UCSD-AML1 (cell line): ENCODE measurements around the gene WIPI1.

Experiments used
- DNase-seq: peaks from one replicate; lab custom pipeline; 2025; ENCODE audit not compliant: unreplicated experiment; lab: John Stamatoyannopoulos, UW

WIPI1 gene

GRCh38 chr17:68461122-68461539, 3.8 kb upstream of the WIPI1 start:
- DNase-seq = no peak

DNA sequence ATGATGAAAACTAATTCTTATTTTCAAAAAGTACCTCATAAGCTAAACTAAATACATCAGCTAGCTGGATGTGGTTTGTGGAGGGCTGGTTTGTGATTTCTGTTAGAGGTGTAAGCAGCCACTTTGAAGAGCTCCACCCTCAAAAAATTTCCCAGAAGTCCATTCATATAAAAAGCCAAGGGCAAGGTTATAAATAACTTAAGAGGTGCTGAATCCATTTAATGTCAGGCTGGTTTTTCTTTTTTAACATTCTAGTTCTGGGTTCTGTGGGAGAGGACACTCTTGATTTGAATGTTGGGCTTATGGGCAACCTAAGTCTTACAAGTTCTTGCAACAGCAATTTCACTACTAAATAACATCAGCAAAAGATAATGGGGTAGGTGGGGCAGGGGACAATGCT, 3.4 kb upstream of the WIPI1 start:
- no peak for DNase-seq

GRCh38 chr17:68460146-68460545, 2.9 kb upstream of the WIPI1 start:
- DNase-seq = no peak

GRCh38 chr17:68459037-68459639, 1.8 kb upstream of the WIPI1 start:
- DNase-seq = no peak

DNA sequence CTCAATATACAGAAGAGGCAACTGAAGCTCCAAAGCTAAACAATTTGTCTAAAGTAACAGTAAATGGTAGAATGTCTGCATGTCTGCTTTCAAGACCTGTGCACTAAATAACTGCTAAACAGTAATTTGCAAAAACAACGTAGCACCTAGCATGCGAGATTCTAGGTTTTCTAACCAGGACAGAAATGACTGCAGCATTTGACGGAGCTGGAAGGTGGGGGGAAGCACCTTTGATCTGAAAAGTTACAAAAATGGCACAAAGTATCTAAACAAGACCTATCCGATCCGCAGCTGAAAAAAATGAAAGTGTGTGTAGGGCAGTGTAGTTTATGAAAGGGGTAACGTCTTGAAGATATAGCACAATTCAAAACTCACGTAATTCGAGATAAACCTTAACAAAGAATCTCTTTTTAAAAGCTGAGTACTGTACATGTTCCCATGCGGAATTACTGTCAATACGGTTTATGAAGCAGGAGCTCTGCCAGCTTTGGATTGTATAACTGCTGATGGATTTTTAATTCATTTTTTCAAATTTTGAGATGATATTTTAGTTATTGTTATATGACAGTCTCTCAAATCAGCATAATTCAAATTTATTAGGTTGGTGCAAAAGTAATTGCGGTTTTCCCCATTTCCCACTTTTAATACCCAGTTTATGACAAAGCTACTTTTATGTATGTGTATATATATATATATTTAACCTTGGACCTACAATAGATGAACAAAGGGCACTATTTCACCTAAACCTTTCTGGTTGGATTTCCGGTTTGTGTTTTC, 1.2 kb upstream of the WIPI1 start:
- no peak for DNase-seq

DNA sequence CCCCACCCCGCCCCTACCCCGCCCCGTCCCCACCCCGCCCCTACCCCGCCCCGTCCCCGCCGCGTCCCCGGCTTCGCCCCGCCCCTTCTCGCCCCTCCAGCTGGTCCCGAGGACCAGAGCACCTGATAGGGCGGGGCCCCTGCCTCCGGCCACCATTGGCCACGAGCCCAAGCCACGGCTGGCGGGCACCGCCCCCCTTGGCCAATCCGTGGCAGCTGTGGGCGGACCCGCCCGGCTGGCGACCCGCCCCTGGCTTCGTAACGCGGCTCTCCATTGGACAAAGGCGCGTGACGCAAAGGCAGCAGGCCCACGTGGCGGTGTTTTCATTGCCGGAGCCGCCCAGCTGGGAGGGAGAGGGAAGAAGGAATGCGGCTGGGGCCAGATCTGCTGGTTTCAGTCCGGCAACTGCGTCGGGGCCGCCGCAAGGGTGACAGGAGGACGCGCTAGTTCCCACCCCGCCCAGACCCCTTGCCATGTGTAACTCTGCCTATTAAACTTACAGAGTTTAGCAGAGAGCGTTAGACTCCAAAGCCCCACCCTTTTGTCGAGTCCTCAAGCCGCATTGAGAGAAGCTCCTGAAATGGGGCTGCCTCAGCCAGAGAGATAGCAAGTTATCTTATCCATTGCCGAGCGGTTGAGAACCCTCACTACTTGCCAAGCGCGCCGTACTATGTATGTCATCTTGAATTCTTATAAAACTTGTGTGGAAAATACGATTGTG, 403 bp upstream of the WIPI1 start:
- peak; percentile 99 for DNase-seq

GRCh38 chr17:68456339-68457167, 743 bp downstream of the WIPI1 start:
- peak; percentile 69 for DNase-seq

DNA sequence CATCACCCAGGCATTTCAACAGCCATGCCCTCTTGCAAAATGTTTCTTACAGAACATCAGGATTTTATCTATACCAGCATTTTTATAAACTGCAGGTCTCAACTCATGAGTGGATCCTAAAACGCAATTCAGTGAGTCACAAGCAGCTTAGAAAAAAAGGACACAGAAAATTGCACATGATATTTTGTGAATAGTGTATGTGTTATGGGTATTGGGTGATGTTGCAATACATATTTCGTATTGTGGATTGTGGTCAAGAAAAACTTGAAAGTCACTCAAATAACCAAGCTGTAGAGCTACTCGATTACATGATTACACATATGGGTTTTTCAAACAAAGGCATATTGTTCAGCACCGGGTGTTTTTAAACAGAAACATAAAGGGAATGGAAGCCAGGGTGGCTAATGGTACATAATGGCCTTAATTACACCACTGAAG, 1.4 kb downstream of the WIPI1 start:
- DNase-seq = no peak

DNA sequence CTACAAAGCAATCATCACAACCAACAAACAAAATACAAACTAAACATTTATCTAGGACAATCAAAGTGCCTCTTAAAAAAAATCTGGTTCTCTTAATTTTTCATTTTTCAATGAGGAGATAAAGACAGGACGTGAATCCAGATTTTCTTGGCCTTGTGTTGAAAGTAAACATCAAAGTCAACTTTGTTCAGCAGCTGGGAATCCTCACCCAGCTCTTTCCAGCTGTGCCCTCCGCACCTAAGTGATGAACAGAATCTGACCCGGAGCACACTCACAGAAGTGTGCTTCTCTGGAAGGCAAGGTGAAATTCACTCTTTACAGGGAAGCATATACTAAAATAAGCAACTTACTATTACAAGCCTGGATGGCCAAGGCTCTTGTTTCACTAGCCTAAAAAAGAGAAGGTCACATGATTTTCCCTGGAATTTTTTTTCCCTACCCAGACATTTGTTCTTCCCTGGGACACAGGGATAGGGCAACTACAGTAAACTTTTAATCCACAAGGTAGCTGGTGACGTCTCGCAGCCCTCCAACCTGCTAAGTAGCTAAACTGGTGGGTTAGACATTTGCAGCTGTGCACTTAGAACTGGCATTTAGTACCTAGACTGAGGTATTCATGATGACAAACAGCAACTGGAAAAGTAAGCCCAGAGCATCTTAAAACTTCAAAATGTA, 3.2 kb downstream of the WIPI1 start:
- DNase-seq = no peak

- DNase-seq = no peak
These were observed 4.5 kb downstream of the WIPI1 start for GRCh38 chr17:68452724-68453290.

DNA sequence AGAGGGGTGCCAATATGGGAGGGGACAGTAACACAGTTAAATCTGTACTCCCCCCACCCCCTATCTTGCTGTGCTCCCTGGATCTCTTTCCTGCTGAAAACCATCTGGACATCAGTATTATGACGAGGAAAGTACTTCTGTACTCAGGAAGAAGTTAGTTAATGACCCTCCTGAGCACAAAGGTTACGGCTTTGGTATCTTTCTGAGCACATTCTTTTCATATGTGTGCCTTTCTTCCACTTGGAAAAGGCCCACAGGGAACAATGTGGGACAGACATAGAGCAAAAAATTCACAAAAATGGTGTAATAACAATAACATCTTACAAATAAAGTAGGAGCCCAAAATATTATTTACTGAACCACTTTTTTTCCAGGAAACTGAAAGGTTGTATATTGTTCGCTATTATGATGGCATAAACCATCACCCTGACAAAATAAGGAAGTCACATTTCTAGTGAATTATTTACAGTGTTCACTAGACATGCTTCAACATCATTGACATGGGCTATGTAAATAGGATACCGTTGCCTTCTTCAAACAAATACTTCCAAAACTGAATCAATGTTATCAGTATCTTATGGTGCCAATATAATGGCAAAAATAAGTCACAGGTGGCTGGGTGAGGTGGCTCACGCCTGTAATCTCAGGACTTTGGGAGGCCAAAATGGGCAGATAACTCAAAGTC, 5.5 kb downstream of the WIPI1 start:
- DNase-seq = no peak

- DNase-seq = no peak
These were observed 6.5 kb downstream of the WIPI1 start for GRCh38 chr17:68450801-68451200.

GRCh38 chr17:68450391-68450790, 6.9 kb downstream of the WIPI1 start:
- no peak for DNase-seq

DNA sequence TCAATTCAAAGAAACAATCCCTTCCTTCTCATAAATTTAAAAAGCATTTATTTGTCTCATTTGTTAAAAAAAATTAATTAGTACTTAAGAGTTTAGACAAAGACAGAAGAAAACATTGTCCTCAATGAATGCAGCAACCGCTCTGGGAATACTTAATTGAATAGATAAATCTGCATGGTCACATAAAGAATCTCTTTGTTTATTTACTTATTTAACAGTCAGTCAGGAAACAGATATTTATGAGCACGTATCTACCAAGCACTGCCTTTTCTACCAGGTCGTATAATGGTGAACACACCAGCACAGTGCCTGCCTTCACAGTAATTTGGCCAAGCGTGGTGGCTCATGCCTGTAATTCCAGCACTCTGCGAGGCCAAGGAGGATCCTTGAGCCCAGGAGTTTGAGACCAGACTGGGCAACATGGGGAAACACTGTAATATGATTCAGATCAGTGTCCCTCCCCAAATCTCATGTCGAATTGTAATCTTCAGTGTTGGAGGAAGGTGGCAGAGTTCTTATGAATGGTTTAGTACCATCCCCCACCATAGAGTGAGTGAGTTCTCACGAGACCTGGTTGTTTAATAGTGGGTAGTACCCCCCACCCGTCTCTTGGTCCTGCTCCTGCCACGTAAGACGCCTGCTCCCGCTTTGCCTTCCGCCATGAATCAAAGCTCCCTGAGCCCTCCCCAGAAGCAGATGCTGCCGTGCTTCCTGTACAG, 8.1 kb downstream of the WIPI1 start:
- no peak for DNase-seq

- no peak for DNase-seq
These were observed 10.7 kb downstream of the WIPI1 start for GRCh38 chr17:68446626-68447041.

DNA sequence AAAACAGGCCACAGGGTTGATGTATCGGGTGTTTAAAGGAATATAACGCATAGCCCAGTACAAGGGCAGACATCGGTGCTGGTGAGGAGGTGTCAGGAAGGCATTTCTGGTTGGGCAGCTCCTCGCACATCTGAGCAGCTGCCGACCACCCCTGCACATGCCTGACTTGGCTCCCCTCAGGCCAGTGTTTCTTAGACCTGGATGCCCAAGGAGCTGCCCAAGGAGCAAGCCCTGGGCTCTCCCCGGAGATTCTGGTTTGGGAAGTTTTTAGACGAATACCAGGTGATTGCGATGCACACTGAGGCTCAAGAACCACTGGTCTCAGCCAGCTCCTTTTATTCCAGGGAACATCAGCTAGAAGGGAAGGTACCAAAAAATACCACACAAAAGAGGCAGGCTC, 11.6 kb downstream of the WIPI1 start:
- DNase-seq = no peak

- DNase-seq = no peak
These were observed 13.3 kb downstream of the WIPI1 start for GRCh38 chr17:68443972-68444464.

GRCh38 chr17:68441070-68441770, 16.1 kb downstream of the WIPI1 start:
- DNase-seq = peak; percentile 42
